ENCODE data around the gene KMT2B.

DNA sequence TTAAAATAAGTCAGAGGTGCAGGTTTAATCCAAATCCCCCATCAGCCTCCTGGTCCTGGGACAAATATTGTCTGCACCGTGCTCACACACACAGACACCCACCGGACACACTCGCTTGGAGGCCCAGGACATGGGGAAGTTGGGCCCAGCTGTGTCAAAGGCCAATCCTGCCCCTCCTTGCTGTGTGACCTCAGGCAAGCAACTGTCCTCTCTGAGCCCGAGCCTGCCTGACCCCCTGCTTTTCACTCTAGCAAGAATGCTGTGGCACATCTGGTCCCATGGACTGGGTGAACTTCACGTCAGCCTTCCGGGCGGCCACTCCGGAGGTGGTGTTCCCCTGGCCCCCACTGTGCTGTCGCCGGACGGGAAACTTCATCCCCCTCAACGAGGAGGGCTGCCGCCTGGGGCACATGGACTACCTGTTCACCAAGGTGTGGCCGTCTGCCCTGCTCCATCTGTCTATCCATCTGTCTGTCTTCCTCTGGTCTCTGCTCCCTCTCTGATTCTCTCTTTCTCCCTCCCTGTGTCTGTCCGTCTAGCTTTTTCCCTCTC lies 42.1 kb upstream of the KMT2B start:
- no peak for TF ChIP-seq CTCF (conservative IDR thresholded peaks at IDR 0.05; ENCODE audit: low read depth in 2 of 2)
- TF ChIP-seq POLR2AphosphoS5 (IDR thresholded peaks at IDR 0.05; ENCODE audit: low read depth): no peak
- TF ChIP-seq REST (IDR thresholded peaks at IDR 0.05; ENCODE audit: unreplicated experiment): no peak
- no peak for TF ChIP-seq JUNB (IDR thresholded peaks at IDR 0.05; ENCODE audit: unreplicated experiment)
- no peak for TF ChIP-seq NANOG (IDR thresholded peaks at IDR 0.05; ENCODE audit: borderline replicate concordance)
- TF ChIP-seq EZH2phosphoT487 (IDR thresholded peaks at IDR 0.05; ENCODE audit: unreplicated experiment): no peak
- no peak for TF ChIP-seq EZH2 (IDR thresholded peaks at IDR 0.05; ENCODE audit: low read depth, unreplicated experiment)
- TF ChIP-seq, protein P1, sequence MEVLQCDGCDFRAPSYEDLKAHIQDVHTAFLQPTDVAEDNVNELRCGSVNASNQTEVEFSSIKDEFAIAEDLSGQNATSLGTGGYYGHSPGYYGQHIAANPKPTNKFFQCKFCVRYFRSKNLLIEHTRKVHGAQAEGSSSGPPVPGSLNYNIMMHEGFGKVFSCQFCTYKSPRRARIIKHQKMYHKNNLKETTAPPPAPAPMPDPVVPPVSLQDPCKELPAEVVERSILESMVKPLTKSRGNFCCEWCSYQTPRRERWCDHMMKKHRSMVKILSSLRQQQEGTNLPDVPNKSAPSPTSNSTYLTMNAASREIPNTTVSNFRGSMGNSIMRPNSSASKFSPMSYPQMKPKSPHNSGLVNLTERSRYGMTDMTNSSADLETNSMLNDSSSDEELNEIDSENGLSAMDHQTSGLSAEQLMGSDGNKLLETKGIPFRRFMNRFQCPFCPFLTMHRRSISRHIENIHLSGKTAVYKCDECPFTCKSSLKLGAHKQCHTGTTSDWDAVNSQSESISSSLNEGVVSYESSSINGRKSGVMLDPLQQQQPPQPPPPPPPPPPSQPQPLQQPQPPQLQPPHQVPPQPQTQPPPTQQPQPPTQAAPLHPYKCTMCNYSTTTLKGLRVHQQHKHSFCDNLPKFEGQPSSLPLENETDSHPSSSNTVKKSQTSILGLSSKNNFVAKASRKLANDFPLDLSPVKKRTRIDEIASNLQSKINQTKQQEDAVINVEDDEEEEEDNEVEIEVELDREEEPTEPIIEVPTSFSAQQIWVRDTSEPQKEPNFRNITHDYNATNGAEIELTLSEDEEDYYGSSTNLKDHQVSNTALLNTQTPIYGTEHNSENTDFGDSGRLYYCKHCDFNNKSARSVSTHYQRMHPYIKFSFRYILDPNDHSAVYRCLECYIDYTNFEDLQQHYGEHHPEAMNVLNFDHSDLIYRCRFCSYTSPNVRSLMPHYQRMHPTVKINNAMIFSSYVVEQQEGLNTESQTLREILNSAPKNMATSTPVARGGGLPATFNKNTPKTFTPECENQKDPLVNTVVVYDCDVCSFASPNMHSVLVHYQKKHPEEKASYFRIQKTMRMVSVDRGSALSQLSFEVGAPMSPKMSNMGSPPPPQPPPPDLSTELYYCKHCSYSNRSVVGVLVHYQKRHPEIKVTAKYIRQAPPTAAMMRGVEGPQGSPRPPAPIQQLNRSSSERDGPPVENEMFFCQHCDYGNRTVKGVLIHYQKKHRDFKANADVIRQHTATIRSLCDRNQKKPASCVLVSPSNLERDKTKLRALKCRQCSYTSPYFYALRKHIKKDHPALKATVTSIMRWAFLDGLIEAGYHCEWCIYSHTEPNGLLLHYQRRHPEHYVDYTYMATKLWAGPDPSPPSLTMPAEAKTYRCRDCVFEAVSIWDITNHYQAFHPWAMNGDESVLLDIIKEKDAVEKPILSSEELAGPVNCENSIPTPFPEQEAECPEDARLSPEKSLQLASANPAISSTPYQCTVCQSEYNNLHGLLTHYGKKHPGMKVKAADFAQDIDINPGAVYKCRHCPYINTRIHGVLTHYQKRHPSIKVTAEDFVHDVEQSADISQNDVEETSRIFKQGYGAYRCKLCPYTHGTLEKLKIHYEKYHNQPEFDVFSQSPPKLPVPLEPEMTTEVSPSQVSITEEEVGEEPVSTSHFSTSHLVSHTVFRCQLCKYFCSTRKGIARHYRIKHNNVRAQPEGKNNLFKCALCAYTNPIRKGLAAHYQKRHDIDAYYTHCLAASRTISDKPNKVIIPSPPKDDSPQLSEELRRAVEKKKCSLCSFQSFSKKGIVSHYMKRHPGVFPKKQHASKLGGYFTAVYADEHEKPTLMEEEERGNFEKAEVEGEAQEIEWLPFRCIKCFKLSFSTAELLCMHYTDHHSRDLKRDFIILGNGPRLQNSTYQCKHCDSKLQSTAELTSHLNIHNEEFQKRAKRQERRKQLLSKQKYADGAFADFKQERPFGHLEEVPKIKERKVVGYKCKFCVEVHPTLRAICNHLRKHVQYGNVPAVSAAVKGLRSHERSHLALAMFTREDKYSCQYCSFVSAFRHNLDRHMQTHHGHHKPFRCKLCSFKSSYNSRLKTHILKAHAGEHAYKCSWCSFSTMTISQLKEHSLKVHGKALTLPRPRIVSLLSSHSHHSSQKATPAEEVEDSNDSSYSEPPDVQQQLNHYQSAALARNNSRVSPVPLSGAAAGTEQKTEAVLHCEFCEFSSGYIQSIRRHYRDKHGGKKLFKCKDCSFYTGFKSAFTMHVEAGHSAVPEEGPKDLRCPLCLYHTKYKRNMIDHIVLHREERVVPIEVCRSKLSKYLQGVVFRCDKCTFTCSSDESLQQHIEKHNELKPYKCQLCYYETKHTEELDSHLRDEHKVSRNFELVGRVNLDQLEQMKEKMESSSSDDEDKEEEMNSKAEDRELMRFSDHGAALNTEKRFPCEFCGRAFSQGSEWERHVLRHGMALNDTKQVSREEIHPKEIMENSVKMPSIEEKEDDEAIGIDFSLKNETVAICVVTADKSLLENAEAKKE (CRISPR knock-in tag; IDR thresholded peaks at IDR 0.05): no peak
- no peak for TF ChIP-seq CREB1 (CRISPR knock-in tag; IDR thresholded peaks at IDR 0.05; ENCODE audit: low read depth)
- TF ChIP-seq ZNF331 (CRISPR knock-in tag; IDR thresholded peaks at IDR 0.05; ENCODE audit: low read depth): no peak
- TF ChIP-seq, protein P2, sequence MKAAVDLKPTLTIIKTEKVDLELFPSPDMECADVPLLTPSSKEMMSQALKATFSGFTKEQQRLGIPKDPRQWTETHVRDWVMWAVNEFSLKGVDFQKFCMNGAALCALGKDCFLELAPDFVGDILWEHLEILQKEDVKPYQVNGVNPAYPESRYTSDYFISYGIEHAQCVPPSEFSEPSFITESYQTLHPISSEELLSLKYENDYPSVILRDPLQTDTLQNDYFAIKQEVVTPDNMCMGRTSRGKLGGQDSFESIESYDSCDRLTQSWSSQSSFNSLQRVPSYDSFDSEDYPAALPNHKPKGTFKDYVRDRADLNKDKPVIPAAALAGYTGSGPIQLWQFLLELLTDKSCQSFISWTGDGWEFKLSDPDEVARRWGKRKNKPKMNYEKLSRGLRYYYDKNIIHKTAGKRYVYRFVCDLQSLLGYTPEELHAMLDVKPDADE (IDR thresholded peaks at IDR 0.05): no peak
